C4-2B (cell line): ENCODE results near the gene HDAC4.

Source experiments
- CTCF ChIP-seq: fragments of 450-650 bp; conservative IDR thresholded peaks from 2 replicates; pipeline ENCODE4 v1.5.1; 2017; ENCODE audit warnings: mild to moderate bottlenecking
- ZFX ChIP-seq: fragments of 450-650 bp; IDR thresholded peaks from 2 replicates; pipeline ENCODE4 v1.6.1; 2017

- TF ChIP-seq CTCF (no peak), ZFX (no peak)
These were observed 225.6 kb downstream of the HDAC4 start for GRCh38 chr2:239175181-239175580.
